DND-41 (cell line): ENCODE data around the gene FAM241B.

Source experiments
- ATAC-seq: fragments of 200-7000 bp; cut with Tn5 transposase; 3 replicates; pipeline ENCODE4 v1.9.1; 2021; ENCODE audit warnings: low read depth; ENCODE audit not compliant: insufficient read depth
- DNase-seq: peaks from one replicate; pipeline ENCODE4 v3.0.0-alpha.2; 2020
- H2AFZ ChIP-seq: 2 replicates; pipeline ENCODE4 v1.6.0; 2012; ENCODE audit warnings: low read depth, low read length
- H3K27ac ChIP-seq: 2 replicates; pipeline ENCODE4 v1.5.1; 2012; ENCODE audit warnings: low read length, inconsistent platforms
- H3K27me3 ChIP-seq: fragments of 200-600 bp; sonication (generic); 2 replicates; pipeline ENCODE4 v1.6.0; 2012; ENCODE audit warnings: low read length, mild to moderate bottlenecking, inconsistent platforms; ENCODE audit not compliant: insufficient read depth, poor library complexity
- H3K36me3 ChIP-seq: 2 replicates; pipeline ENCODE4 v1.5.1; 2012; ENCODE audit warnings: low read length, inconsistent platforms; ENCODE audit not compliant: insufficient read depth
- H3K4me1 ChIP-seq: 2 replicates; pipeline ENCODE4 v1.5.1; 2012; ENCODE audit warnings: mild to moderate bottlenecking, low read length; ENCODE audit not compliant: insufficient read depth
- H3K4me2 ChIP-seq: 2 replicates; pipeline ENCODE4 v1.6.0; 2012; ENCODE audit warnings: mild to moderate bottlenecking, moderate library complexity, low read length, inconsistent platforms; ENCODE audit not compliant: insufficient read depth
- H3K4me3 ChIP-seq, 2 experiments: fragments of 200-600 bp in 1 of 2; shearing (Covaris generic) in 1 of 2; 2 replicates each; pipeline ENCODE4 v1.5.1; 2012 to 2016; ENCODE audit warnings: inconsistent platforms in 2 of 2, low read length in 2 of 2, mild to moderate bottlenecking in 2 of 2, low read depth in 1 of 2, moderate library complexity in 1 of 2
- H3K79me2 ChIP-seq: 2 replicates; pipeline ENCODE4 v1.6.0; 2012; ENCODE audit warnings: low read length, inconsistent platforms; ENCODE audit not compliant: insufficient read depth
- H3K9ac ChIP-seq: 2 replicates; pipeline ENCODE4 v1.6.0; 2012; ENCODE audit warnings: low read depth, mild to moderate bottlenecking, inconsistent platforms, low read length, moderate library complexity
- H3K9me3 ChIP-seq: 2 replicates; pipeline ENCODE4 v1.5.1; 2012; ENCODE audit warnings: low read length, moderate library complexity, mild to moderate bottlenecking, inconsistent platforms; ENCODE audit not compliant: insufficient read depth, severe bottlenecking
- H4K20me1 ChIP-seq: 2 replicates; pipeline ENCODE4 v1.6.0; 2012; ENCODE audit warnings: low read length; ENCODE audit not compliant: insufficient read depth
- EZH2 ChIP-seq: IDR thresholded peaks from 3 replicates; pipeline ENCODE4 v1.6.1; 2012; ENCODE audit warnings: borderline replicate concordance, low read depth, mild to moderate bottlenecking, moderate library complexity, low read length, inconsistent platforms; ENCODE audit not compliant: severe bottlenecking
- TF ChIP-seq, protein P1 (sequence below): IDR thresholded peaks from 2 replicates; pipeline ENCODE4 v1.5.1; 2012; ENCODE audit warnings: borderline replicate concordance, low read length, moderate library complexity, mild to moderate bottlenecking; ENCODE audit not compliant: poor library complexity, severe bottlenecking; ENCODE audit errors: extremely low read depth

The FAM241B gene

DNA sequence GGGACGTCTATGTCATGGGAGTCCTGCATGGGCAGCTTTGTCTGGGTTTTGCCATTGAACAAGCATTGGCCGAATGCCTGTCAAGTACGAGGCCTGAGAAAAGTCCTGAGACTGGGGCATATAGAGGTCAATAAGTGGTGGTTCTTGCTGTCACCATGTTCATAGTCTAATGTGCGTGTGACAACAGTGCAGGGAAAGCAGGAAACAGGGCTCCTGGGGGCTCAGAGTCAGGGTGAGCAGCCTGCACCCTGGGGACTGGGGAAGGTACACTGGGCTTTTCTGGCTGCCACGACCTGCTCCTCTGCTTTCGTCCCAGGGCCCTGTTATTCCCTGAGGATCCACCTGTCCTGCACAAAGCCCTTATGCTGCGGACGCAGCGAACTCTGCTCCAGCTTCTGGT, 21.3 kb downstream of the FAM241B start:
- Histone ChIP-seq H3K4me2 (no peak overlapping the region), H3K9me3 (peaks cover 5% of the 10 kb centered on the region), H3K4me1 (no peaks in the 10 kb centered on the region), H3K36me3 (no peaks in the 10 kb centered on the region), H4K20me1 (no peaks in the 10 kb centered on the region), H3K27ac (no peak overlapping the region), H3K27me3 (no peaks in the 10 kb centered on the region), H3K4me3 (no peak overlapping the region), H3K79me2 (no peaks in the 10 kb centered on the region), H3K9ac (no peak overlapping the region), H2AFZ (no peak overlapping the region)
- DNase-seq (no peak), ATAC-seq (no peak)
- TF ChIP-seq, protein P1, sequence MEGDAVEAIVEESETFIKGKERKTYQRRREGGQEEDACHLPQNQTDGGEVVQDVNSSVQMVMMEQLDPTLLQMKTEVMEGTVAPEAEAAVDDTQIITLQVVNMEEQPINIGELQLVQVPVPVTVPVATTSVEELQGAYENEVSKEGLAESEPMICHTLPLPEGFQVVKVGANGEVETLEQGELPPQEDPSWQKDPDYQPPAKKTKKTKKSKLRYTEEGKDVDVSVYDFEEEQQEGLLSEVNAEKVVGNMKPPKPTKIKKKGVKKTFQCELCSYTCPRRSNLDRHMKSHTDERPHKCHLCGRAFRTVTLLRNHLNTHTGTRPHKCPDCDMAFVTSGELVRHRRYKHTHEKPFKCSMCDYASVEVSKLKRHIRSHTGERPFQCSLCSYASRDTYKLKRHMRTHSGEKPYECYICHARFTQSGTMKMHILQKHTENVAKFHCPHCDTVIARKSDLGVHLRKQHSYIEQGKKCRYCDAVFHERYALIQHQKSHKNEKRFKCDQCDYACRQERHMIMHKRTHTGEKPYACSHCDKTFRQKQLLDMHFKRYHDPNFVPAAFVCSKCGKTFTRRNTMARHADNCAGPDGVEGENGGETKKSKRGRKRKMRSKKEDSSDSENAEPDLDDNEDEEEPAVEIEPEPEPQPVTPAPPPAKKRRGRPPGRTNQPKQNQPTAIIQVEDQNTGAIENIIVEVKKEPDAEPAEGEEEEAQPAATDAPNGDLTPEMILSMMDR = no peak
- no peak for TF ChIP-seq EZH2

- H3K4me1 ChIP-seq = no peaks in the 10 kb centered on the region
- H3K9me3 ChIP-seq = peaks cover 5% of the 10 kb centered on the region
- H3K27ac ChIP-seq = no peak overlapping the region
- no peaks in the 10 kb centered on the region for H4K20me1 ChIP-seq
- no peak overlapping the region for H3K4me2 ChIP-seq
- H3K36me3 ChIP-seq = no peaks in the 10 kb centered on the region
- H3K27me3 ChIP-seq = peaks cover 2% of the 10 kb centered on the region
- no peak overlapping the region for H3K4me3 ChIP-seq
- TF ChIP-seq, protein P1 = no peak
- TF ChIP-seq EZH2 = no peak
- DNase-seq (no peak), ATAC-seq (no peak)
- no peak overlapping the region for H2AFZ ChIP-seq
- H3K79me2 ChIP-seq = no peaks in the 10 kb centered on the region
- H3K9ac ChIP-seq = no peak overlapping the region
These were observed 22.2 kb downstream of the FAM241B start for GRCh38 chr10:69652111-69652856.

GRCh38 chr10:69652857-69653199, 22.8 kb downstream of the FAM241B start:
- ATAC-seq = no peak
- H3K9me3 ChIP-seq = peaks cover 5% of the 10 kb centered on the region
- H3K36me3 ChIP-seq = no peaks in the 10 kb centered on the region
- no peak overlapping the region for H3K4me2 ChIP-seq
- H4K20me1 ChIP-seq = no peaks in the 10 kb centered on the region
- H3K79me2 ChIP-seq = no peaks in the 10 kb centered on the region
- no peak overlapping the region for H3K9ac ChIP-seq
- H3K4me3 ChIP-seq = no peak overlapping the region
- H2AFZ ChIP-seq = no peak overlapping the region
- H3K4me1 ChIP-seq = no peaks in the 10 kb centered on the region
- peaks cover 5% of the 10 kb centered on the region for H3K27me3 ChIP-seq
- DNase-seq = no peak
- TF ChIP-seq, protein P1 = no peak
- no peak for TF ChIP-seq EZH2
- no peak overlapping the region for H3K27ac ChIP-seq
